SK-N-SH treated with all-trans-retinoic acid at 6 μM for 48 hours (cell line): ENCODE data around the gene PSD2.

Experiments
- PATZ1 ChIP-seq: fragments of 250-450 bp; sonication (Bioruptor Pico); IDR thresholded peaks from 2 replicates; pipeline ENCODE4 v1.8.0; 2020; ENCODE audit warnings: mild to moderate bottlenecking, moderate library complexity, borderline replicate concordance
- PPARA ChIP-seq: fragments of 250-450 bp; sonication (Bioruptor Pico); IDR thresholded peaks from 2 replicates; pipeline ENCODE4 v1.5.0; 2020; ENCODE audit warnings: mild to moderate bottlenecking, borderline replicate concordance
- SNAI2 ChIP-seq: fragments of 250-450 bp; sonication (Bioruptor Pico); IDR thresholded peaks from 2 replicates; pipeline ENCODE4 v1.5.0; 2020; ENCODE audit warnings: mild to moderate bottlenecking, moderate library complexity
- ZNF565 ChIP-seq: fragments of 450-650 bp; formaldehyde crosslinking; conservative IDR thresholded peaks from 2 replicates; pipeline ENCODE4 v1.5.0; 2020; ENCODE audit warnings: low read depth, mild to moderate bottlenecking, moderate library complexity
- ZNF8 ChIP-seq: fragments of 450-650 bp; formaldehyde crosslinking; IDR thresholded peaks from 2 replicates; pipeline ENCODE4 v1.5.0; 2020; ENCODE audit warnings: mild to moderate bottlenecking, moderate library complexity
- TF ChIP-seq, protein P1 (sequence below): fragments of 250-450 bp; sonication (Bioruptor Pico); IDR thresholded peaks from 2 replicates; pipeline ENCODE4 v1.5.0; 2020; ENCODE audit warnings: mild to moderate bottlenecking, moderate library complexity

DNA sequence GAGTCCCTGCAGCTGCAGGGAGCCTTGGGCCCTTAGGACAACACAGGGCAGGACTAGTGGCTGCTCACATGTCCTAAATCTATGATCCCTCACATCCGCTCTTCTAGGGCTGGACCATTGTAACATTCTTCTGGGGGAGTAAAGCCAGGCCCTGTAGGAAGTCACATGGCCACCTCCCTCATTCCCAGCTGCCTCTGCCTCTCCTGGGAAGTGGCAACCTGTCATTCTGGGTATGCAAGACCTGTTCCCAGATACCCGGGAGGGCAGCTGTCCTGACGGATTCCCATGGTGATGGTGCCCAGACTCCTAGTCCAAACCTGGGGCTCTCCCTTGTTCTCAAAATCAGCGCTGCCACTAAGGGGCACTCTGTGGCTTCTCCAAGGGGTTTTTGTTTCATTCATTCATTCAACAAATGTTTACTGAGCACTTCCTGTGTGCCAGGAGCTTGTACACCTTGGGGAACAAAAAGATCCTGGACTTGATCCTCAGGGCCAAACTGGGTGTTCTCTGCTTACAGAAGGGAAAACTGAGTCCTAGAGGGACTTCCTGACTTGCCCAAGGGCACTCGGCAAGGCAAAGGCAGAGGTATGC is 85.6 kb downstream of the PSD2 start:
- TF ChIP-seq PATZ1 = no peak
- no peak for TF ChIP-seq SNAI2 (CRISPR knock-in tag)
- TF ChIP-seq, protein P1, sequence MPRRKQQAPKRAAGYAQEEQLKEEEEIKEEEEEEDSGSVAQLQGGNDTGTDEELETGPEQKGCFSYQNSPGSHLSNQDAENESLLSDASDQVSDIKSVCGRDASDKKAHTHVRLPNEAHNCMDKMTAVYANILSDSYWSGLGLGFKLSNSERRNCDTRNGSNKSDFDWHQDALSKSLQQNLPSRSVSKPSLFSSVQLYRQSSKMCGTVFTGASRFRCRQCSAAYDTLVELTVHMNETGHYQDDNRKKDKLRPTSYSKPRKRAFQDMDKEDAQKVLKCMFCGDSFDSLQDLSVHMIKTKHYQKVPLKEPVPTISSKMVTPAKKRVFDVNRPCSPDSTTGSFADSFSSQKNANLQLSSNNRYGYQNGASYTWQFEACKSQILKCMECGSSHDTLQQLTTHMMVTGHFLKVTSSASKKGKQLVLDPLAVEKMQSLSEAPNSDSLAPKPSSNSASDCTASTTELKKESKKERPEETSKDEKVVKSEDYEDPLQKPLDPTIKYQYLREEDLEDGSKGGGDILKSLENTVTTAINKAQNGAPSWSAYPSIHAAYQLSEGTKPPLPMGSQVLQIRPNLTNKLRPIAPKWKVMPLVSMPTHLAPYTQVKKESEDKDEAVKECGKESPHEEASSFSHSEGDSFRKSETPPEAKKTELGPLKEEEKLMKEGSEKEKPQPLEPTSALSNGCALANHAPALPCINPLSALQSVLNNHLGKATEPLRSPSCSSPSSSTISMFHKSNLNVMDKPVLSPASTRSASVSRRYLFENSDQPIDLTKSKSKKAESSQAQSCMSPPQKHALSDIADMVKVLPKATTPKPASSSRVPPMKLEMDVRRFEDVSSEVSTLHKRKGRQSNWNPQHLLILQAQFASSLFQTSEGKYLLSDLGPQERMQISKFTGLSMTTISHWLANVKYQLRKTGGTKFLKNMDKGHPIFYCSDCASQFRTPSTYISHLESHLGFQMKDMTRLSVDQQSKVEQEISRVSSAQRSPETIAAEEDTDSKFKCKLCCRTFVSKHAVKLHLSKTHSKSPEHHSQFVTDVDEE (CRISPR knock-in tag) = no peak
- TF ChIP-seq ZNF565 (CRISPR knock-in tag) = no peak
- TF ChIP-seq ZNF8 (CRISPR knock-in tag) = no peak
- TF ChIP-seq PPARA (CRISPR knock-in tag) = no peak
